MM.1S (cell line): ENCODE measurements around the gene SLC35F3.

Experiments
- EZH2 ChIP-seq: fragments of 300-600 bp; sonication (generic); optimal IDR thresholded peaks from 2 replicates; pipeline ENCODE3; 2017; ENCODE audit warnings: low read depth, mild to moderate bottlenecking, antibody characterized with exemption, low read length, mixed read lengths
- EZH2phosphoT487 ChIP-seq: fragments of 300-600 bp; sonication (generic); IDR thresholded peaks from 2 replicates; pipeline ENCODE4 v1.6.1; 2018; ENCODE audit warnings: antibody characterized with exemption, low read length
- TF ChIP-seq, protein P1 (sequence below): fragments of 300-600 bp; sonication (generic); IDR thresholded peaks from 2 replicates; pipeline ENCODE4 v1.5.1; 2016; ENCODE audit warnings: antibody characterized with exemption, low read length, mixed read lengths

DNA sequence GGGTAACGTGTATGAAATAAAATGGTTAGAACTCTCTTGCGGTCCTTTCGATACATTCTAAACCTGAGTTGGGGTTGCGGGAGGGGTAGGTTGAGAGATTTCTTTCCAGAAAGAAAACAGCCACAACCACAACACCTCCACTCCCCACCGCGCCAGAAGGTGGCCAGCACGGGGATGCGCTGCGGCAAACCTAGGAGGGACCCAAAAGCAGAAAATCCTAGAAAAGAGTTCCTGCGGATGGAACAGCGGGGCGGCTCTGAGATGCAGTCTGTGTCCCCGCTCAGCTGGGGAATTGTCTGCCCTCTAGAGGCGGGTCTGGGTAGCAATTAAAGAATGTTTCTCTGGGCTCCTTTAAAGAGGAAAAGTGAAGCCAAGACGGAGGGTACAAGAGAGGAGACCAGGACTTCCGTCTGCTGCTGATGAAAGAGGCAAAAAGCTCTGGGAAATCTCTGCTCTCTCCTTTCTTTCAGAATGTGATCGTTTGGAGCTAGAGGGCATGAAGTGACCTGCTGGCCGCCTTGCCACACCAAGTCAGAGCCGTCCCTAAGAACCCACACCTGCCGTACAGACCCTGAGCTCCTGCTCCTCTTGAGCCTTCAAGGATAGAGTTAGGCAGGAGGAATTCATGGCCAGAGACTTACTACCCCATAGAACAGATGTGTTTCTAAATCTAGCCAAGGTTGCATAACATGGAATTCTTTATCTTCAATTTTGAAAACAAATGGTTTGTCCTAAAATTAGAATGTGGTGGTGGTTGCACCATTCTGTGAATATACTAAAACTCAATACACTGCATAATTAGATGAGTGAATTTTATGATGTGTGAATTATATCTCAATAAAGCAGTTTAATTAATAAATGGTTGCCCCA lies 422.3 kb downstream of the SLC35F3 start:
- TF ChIP-seq EZH2phosphoT487 (no peak), EZH2 (no peak)
- TF ChIP-seq, protein P1, sequence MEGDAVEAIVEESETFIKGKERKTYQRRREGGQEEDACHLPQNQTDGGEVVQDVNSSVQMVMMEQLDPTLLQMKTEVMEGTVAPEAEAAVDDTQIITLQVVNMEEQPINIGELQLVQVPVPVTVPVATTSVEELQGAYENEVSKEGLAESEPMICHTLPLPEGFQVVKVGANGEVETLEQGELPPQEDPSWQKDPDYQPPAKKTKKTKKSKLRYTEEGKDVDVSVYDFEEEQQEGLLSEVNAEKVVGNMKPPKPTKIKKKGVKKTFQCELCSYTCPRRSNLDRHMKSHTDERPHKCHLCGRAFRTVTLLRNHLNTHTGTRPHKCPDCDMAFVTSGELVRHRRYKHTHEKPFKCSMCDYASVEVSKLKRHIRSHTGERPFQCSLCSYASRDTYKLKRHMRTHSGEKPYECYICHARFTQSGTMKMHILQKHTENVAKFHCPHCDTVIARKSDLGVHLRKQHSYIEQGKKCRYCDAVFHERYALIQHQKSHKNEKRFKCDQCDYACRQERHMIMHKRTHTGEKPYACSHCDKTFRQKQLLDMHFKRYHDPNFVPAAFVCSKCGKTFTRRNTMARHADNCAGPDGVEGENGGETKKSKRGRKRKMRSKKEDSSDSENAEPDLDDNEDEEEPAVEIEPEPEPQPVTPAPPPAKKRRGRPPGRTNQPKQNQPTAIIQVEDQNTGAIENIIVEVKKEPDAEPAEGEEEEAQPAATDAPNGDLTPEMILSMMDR: peak; percentile 96
